Measurements from ENCODE around the gene ST3GAL5. TPM values are rescaled to one million over a fixed set of nuclear protein-coding genes. Genes with fewer than 3 reads are reported as not detected.

Gene ST3GAL5
- total and polyA plus RNA-seq, 2 of the 8 experiments (the other 6 are each of a cell fraction or from before 2014, with no cell fraction given) = 1.9 to 4.5 TPM

DNA sequence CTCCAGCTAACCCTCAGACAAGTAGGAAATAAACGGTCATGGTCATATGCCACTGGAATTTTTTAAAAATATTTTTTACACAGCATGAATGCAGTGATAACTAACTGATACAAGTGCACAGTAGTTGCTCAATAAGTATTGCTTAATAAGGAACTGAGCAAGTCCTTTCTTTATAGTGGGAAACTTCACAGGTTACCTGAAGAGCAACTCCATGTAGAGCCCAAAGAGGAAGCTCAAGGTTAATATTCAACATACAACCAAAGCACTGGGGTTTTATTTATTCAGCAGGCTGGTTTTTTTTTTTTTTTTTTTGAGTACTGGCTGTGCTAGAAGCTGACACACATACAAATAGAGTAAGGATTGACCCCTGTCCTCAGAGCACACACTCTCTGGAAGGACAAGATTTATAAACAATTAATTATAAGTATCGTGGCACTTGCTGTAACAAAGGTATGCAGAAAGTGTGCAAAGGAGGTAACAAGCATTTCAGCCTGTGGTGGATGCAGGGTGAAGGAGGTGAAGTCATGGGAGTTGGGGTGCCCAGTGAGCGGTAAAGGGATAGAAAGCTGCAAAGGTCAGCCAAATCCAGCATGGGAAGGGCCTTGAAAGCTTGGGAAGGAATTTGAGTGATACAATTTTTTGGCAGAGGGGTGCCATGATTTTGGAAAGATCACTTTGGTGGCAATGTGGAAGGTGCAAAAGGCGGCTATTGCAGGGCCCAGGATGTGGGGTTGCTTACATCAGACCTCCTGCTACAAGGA, 82.3 kb downstream of the ST3GAL5 start:
- Histone ChIP-seq H3K4me1 (replicated peaks in 1 of 4; ENCODE audit: control insufficient read depth in 3 of 4, insufficient read depth in 4 of 4, low read length in 3 of 4) (no peaks in the 10 kb centered on the region), H3K9me3 (ENCODE audit: insufficient read depth in 2 of 2, low read depth in 1 of 2, low read length in 1 of 2) (no peaks in the 10 kb centered on the region), H3K23ac (ENCODE audit: insufficient read length) (no peak overlapping the region), H2BK15ac (ENCODE audit: low read length) (no peak overlapping the region), H2AFZ (ENCODE audit: low read length) (no peak overlapping the region), H3K27ac (ENCODE audit: low read depth, low read length) (no peak overlapping the region), H2AK5ac (ENCODE audit: low read depth, low read length) (no peak overlapping the region), H2BK12ac (ENCODE audit: low read depth, low read length) (no peak overlapping the region), H2BK120ac (replicated peaks; ENCODE audit: low read depth, low read length) (no peak overlapping the region), H3K9ac (replicated peaks in 1 of 4; ENCODE audit: extremely low read depth in 1 of 4, low read depth in 3 of 4, low read length in 3 of 4) (no peak overlapping the region), H3K4me2 (ENCODE audit: insufficient read depth in 1 of 2, low read depth in 2 of 2, low read length in 2 of 2) (no peak overlapping the region), H3K14ac (ENCODE audit: insufficient read length) (no peak overlapping the region), H3K36me3 (ENCODE audit: control insufficient read depth in 2 of 4, insufficient read depth in 4 of 4, low read length in 3 of 4) (no peaks in the 10 kb centered on the region), H4K91ac (replicated peaks; ENCODE audit: insufficient read length, low read length) (no peak overlapping the region), H2BK20ac (ENCODE audit: low read length) (no peak overlapping the region), H4K8ac (ENCODE audit: extremely low read depth, insufficient read depth, low read length) (no peak overlapping the region), H2BK5ac (ENCODE audit: low read depth, low read length) (no peak overlapping the region), H4K5ac (ENCODE audit: insufficient read length, low read depth, low read length) (no peak overlapping the region), H3K79me1 (ENCODE audit: low read depth, low read length) (no peaks in the 10 kb centered on the region), H3K4me3 (ENCODE audit: extremely low read depth in 1 of 4, insufficient read depth in 2 of 4, low read depth in 3 of 4, low read length in 4 of 4) (no peak overlapping the region), H3K56ac (replicated peaks; ENCODE audit: insufficient read length, low read depth, low read length) (no peak overlapping the region), H3K23me2 (ENCODE audit: low read depth, low read length) (no peaks in the 10 kb centered on the region), H3K18ac (ENCODE audit: extremely low read depth, low read length) (no peak overlapping the region), H3K27me3 (replicated peaks in 1 of 4; ENCODE audit: control insufficient read depth in 3 of 4, extremely low read depth in 1 of 4, insufficient read depth in 3 of 4, low read length in 3 of 4) (peaks cover 0 to 2% (median 0%) of the 10 kb centered on the region in 4 experiments; a peak in 1 of 7 replicates), H4K20me1 (replicated peaks in 1 of 2; ENCODE audit: control insufficient read depth in 1 of 2, insufficient read depth in 2 of 2, low read length in 2 of 2) (no peaks in the 10 kb centered on the region), H3K79me2 (ENCODE audit: control insufficient read depth in 1 of 2, insufficient read depth in 2 of 2, low read length in 2 of 2) (no peaks in the 10 kb centered on the region), H3K4ac (replicated peaks; ENCODE audit: insufficient read length, low read depth, low read length) (no peak overlapping the region)
- POLR2A ChIA-PET (ENCODE audit: partially characterized antibody) = interaction anchor here (0.9 kb wide), 1 partner anchor 56 kb away, joined by 3 read pairs; no protein-coding TSS in a partner anchor
- CTCF ChIA-PET (ENCODE audit: partially characterized antibody) = interaction anchor here (0.7 to 8.0 kb wide), 11 partner anchors 10 to 101 kb away, joined by 3 to 86 read pairs (median 5); no protein-coding TSS in a partner anchor
- no peak for TF ChIP-seq KDM1A (IDR thresholded peaks at IDR 0.05; ENCODE audit: borderline replicate concordance, low read length)
- no peak for TF ChIP-seq YY1 (IDR thresholded peaks at IDR 0.05; ENCODE audit: low read depth, low read length)
- TF ChIP-seq KDM5A (IDR thresholded peaks at IDR 0.05; ENCODE audit: low read length) = no peak
- FAIRE-seq (no peak), DNase-seq (ENCODE audit: low read depth in 1 of 2, low spot score in 2 of 2) (no peak)
- WGBS, 2 experiments (ENCODE audit: extremely low coverage in 1 of 2, insufficient coverage in 1 of 2, insufficient read length in 1 of 2, insufficient replicate concordance in 2 of 2, low coverage in 1 of 2, low lambda C conversion rate in 2 of 2, missing lambda C conversion rate in 1 of 2) = 83% methylated on average over 4 of the region's 4 CpGs; no CpG with 5 or more reads in 1 of the 2 experiments

All from H1 (cell line).